Measurements from ENCODE around the gene FAM78B. TPM values are rescaled to one million over a fixed set of nuclear protein-coding genes. Genes with fewer than 3 reads are reported as not detected.

The FAM78B gene
- total RNA-seq, 1 donor: 0.27 TPM

- H3K4me3 ChIP-seq (ENCODE audit: low read depth, low read length): no peak overlapping the region
- no peak for DNase-seq (ENCODE audit: low read depth)
- TF ChIP-seq CTCF (IDR thresholded peaks at IDR 0.05; ENCODE audit: insufficient read depth, low read length): no peak
Measured at GRCh38 chr1:166032572-166033371, 134.0 kb downstream of the FAM78B start.

- no peak for DNase-seq (ENCODE audit: low read depth)
- no peak overlapping the region for H3K4me3 ChIP-seq (ENCODE audit: low read depth, low read length)
- no peak for TF ChIP-seq CTCF (IDR thresholded peaks at IDR 0.05; ENCODE audit: insufficient read depth, low read length)
Measured at GRCh38 chr1:166031932-166032571, 134.7 kb downstream of the FAM78B start.

GRCh38 chr1:166029196-166029945 lies 137.4 kb downstream of the FAM78B start:
- TF ChIP-seq CTCF (IDR thresholded peaks at IDR 0.05; ENCODE audit: insufficient read depth, low read length): no peak
- H3K4me3 ChIP-seq (ENCODE audit: low read depth, low read length): no peak overlapping the region
- no peak for DNase-seq (ENCODE audit: low read depth)

GRCh38 chr1:166026555-166026954 lies 140.2 kb downstream of the FAM78B start:
- no peak for DNase-seq (ENCODE audit: low read depth)
- no peak for TF ChIP-seq CTCF (IDR thresholded peaks at IDR 0.05; ENCODE audit: insufficient read depth, low read length)
- no peak overlapping the region for H3K4me3 ChIP-seq (ENCODE audit: low read depth, low read length)

- no peak overlapping the region for H3K4me3 ChIP-seq (ENCODE audit: low read depth, low read length)
- TF ChIP-seq CTCF (IDR thresholded peaks at IDR 0.05; ENCODE audit: insufficient read depth, low read length): no peak
Measured at GRCh38 chr1:166026143-166026542, 140.7 kb downstream of the FAM78B start.

GRCh38 chr1:166020210-166020609 lies 146.6 kb downstream of the FAM78B start:
- DNase-seq (ENCODE audit: low read depth): no peak

More at GRCh38 chr1:166026143-166026542, 140.7 kb downstream of the FAM78B start:
- no peak for DNase-seq (ENCODE audit: low read depth)

More at GRCh38 chr1:166020210-166020609, 146.6 kb downstream of the FAM78B start:
- H3K4me3 ChIP-seq (ENCODE audit: low read depth, low read length): no peak overlapping the region
- no peak for TF ChIP-seq CTCF (IDR thresholded peaks at IDR 0.05; ENCODE audit: insufficient read depth, low read length)

Small RNA genes within 50 kb of the gene (small RNA-seq; reads per million reads assigned to genes)
- gene MIR921: not detected
- not detected for gene RNA5SP64

Measured in fibroblast of the aortic adventitia (primary cell).